BE2C (cell line): ENCODE measurements around the gene ADGRV1.

Experiments used
- DNase-seq: peaks from one replicate; pipeline ENCODE4 v3.0.0-alpha.2; 2020
- H3K27me3 ChIP-seq: fragments of 250-450 bp; sonication (Bioruptor Pico); 2 replicates; pipeline ENCODE4 v1.5.1; 2020; ENCODE audit warnings: mild to moderate bottlenecking
- H3K36me3 ChIP-seq: fragments of 250-450 bp; sonication (Bioruptor Pico); 2 replicates; pipeline ENCODE4 v1.5.1; 2020; ENCODE audit warnings: mild to moderate bottlenecking
- H3K4me1 ChIP-seq: fragments of 250-450 bp; sonication (Bioruptor Pico); 2 replicates; pipeline ENCODE4 v1.5.1; 2020
- H3K4me3 ChIP-seq: 2 replicates; pipeline ENCODE4 v1.5.1; 2011; ENCODE audit warnings: low read depth, low read length
- H3K9me3 ChIP-seq: fragments of 250-450 bp; sonication (Bioruptor Pico); 2 replicates; pipeline ENCODE4 v1.5.1; 2020
- TF ChIP-seq, protein P1 (sequence below): IDR thresholded peaks from 2 replicates; pipeline ENCODE4 v1.5.1; 2012; ENCODE audit warnings: mild to moderate bottlenecking, low read depth, low read length

ADGRV1 gene

DNA sequence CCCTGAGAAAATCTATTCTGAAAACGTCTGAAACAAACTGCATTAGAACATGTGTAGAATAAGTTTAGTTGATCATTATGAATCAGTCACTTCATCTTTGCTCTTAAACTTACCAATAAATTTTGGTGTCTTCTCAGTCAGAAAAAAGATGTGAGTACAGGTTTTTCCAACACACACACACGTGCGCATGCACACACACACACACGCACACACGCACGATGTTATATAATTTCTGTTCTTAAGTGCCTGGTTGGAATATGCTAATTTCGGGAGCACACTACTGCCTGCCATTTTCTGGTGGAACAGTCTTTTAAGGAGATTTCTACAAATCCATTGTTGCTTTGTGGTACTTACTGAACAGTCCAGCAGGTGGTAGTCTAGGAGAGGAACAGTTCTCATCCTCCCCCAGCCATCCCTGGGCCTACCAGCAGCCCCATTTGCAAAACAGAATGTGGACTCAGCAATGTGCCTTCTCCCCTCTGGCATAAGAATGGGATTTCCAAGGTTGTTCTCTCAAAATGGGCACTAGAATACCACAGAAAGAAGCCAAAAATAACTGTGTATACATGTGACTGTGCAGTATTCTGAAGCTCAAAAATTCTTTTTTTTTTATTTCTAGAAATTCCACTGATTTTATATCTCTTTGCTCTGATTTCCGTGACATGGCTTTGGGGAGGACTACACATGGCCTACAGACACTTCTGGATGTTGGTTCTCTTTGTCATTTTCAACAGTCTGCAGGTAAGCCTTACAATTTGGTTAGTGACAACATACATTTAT is 543.2 kb downstream of the ADGRV1 start:
- Histone ChIP-seq H3K27me3 (no peaks in the 10 kb centered on the region), H3K9me3 (no peaks in the 10 kb centered on the region), H3K4me3 (0 out of 2 replicates have a peak overlapping the region, but pooled peaks have one; percentile 5), H3K4me1 (no peaks in the 10 kb centered on the region), H3K36me3 (no peaks in the 10 kb centered on the region)
- TF ChIP-seq, protein P1, sequence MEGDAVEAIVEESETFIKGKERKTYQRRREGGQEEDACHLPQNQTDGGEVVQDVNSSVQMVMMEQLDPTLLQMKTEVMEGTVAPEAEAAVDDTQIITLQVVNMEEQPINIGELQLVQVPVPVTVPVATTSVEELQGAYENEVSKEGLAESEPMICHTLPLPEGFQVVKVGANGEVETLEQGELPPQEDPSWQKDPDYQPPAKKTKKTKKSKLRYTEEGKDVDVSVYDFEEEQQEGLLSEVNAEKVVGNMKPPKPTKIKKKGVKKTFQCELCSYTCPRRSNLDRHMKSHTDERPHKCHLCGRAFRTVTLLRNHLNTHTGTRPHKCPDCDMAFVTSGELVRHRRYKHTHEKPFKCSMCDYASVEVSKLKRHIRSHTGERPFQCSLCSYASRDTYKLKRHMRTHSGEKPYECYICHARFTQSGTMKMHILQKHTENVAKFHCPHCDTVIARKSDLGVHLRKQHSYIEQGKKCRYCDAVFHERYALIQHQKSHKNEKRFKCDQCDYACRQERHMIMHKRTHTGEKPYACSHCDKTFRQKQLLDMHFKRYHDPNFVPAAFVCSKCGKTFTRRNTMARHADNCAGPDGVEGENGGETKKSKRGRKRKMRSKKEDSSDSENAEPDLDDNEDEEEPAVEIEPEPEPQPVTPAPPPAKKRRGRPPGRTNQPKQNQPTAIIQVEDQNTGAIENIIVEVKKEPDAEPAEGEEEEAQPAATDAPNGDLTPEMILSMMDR, result peak; percentile 89
- peak; percentile 81 for DNase-seq

DNA sequence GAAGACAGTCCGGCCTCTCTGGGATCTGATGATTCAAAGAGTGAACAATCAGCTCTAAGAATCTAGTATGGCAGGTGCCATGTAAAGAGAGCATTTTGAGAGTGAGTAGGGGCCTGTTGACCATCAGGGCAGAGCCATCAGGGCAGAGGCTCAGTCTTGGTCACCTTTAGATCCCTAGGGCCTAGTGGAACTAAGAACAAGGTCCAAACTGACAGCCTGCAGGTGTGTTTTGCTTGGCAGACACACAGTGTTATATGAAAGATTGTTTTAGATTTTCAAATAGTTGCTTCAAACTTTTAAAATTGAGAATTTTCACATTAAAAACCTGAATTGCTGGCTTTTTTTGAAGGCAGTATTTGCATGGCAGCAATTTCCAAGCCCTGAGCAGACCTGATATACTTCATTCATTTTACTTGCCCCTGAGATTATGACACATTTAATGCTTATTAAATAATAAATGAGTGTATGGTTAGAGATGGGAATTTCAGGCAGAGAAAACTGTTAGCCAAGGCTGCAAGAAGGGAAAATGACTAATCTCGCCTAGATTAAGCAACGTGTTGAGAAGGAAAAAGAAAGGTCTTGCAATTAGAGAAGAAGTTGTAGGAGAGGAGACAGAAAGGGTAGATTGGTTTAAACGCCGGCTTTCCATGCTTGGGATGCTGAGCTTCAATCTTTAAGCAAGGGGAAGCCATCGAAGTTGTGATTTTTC is 544.9 kb downstream of the ADGRV1 start:
- DNase-seq, result no peak
- H3K4me3 ChIP-seq, result no peak overlapping the region
- H3K4me1 ChIP-seq, result no peaks in the 10 kb centered on the region
- TF ChIP-seq, protein P1, result no peak
- no peaks in the 10 kb centered on the region for H3K27me3 ChIP-seq
- no peaks in the 10 kb centered on the region for H3K9me3 ChIP-seq
- H3K36me3 ChIP-seq, result no peaks in the 10 kb centered on the region

DNA sequence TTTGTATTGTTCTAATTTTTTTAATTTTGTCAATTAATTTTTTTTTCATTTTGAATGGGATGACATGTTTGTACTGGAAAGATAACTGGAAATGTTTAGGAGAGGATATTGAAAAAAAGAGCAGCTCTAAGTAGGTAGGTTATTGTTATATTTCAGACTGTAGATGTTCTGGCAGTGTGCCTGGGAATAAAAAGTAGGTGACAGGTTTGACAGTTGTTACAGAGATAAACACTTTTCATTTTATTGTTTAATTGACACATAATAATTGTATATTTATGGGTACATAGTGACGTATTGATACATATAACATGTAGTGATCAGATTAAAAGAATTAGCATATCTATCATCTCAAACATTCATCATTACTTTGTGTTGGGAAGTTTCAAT is 545.5 kb downstream of the ADGRV1 start:
- H3K36me3 ChIP-seq, result no peaks in the 10 kb centered on the region
- H3K4me3 ChIP-seq, result no peak overlapping the region
- no peak for DNase-seq
- no peaks in the 10 kb centered on the region for H3K4me1 ChIP-seq
- TF ChIP-seq, protein P1, result no peak
- H3K9me3 ChIP-seq, result no peaks in the 10 kb centered on the region
- H3K27me3 ChIP-seq, result no peaks in the 10 kb centered on the region

DNA sequence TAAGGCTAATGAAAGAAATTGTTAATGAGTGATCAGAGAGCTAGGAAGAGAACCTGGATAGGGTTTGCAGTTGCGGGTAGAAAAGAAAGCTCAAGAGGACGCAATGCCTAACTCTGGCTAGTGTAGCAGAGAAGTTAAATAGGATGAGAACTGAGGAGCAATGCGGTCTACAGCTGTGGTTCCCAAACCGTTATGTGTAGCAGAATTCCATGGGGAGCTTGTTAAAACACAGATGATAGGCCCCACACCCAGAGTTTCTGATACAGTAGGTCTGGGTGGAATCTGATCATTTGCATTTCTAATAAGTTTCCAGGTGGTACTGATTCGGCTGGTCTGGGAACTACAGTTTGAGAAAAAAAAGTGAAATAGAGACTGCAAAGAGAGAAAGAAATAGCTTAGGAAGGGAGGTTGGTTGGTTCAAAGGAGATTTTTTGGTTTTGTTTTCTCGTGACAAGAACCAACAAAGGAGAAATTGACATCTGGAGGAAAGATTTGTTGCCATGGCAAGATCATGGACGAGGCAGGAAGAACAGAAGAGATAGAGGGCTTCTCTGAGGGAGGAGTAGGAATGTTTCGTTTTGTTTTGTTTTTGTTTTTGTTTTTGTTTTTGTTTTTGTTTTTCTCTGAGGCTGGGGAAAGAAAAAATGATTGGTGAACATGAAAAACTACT is 548.4 kb downstream of the ADGRV1 start:
- H3K27me3 ChIP-seq, result no peaks in the 10 kb centered on the region
- no peaks in the 10 kb centered on the region for H3K4me1 ChIP-seq
- H3K9me3 ChIP-seq, result no peaks in the 10 kb centered on the region
- TF ChIP-seq, protein P1, result no peak
- DNase-seq, result no peak
- no peaks in the 10 kb centered on the region for H3K36me3 ChIP-seq
- no peak overlapping the region for H3K4me3 ChIP-seq

DNA sequence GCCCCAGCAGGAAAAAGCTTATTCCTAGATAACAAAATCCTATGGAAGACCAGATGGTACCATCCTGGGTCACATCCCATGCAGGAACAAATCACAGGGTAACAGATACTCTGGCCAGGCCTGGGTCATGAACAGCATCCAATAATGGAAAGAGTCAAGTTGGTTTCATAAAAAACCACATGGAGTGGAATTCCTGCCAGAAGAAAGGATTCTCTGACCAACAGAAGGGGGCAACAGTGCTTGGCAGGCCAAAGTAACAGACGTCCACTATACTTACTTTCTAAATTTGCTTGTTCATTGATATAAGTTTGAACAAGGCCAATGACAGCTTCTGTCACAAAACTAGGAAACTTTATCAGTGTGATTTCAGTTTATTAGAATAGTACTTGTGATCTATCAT is 551.0 kb downstream of the ADGRV1 start:
- no peaks in the 10 kb centered on the region for H3K4me1 ChIP-seq
- H3K4me3 ChIP-seq, result no peak overlapping the region
- no peaks in the 10 kb centered on the region for H3K27me3 ChIP-seq
- TF ChIP-seq, protein P1, result peak; percentile 3; the same call in 1 of the 2 replicates
- DNase-seq, result no peak
- H3K9me3 ChIP-seq, result no peaks in the 10 kb centered on the region
- H3K36me3 ChIP-seq, result no peaks in the 10 kb centered on the region
